Ishikawa (cell line): ENCODE measurements around the gene KRT81.

Experiments used
- CEBPB ChIP-seq: IDR thresholded peaks from 2 replicates; pipeline ENCODE4 v1.6.1; 2012
- CREB1 ChIP-seq: IDR thresholded peaks from 2 replicates; pipeline ENCODE4 v1.6.1; 2012; ENCODE audit warnings: low read depth
- EGR1 ChIP-seq: IDR thresholded peaks from 2 replicates; pipeline ENCODE4 v1.6.1; 2012
- EP300 ChIP-seq: IDR thresholded peaks from 2 replicates; pipeline ENCODE4 v1.6.1; 2012; ENCODE audit warnings: borderline replicate concordance
- FOXM1 ChIP-seq: IDR thresholded peaks from 2 replicates; pipeline ENCODE4 v1.6.1; 2012; ENCODE audit warnings: low read depth, borderline replicate concordance
- NFIC ChIP-seq: IDR thresholded peaks from 2 replicates; pipeline ENCODE4 v1.6.1; 2012
- RAD21 ChIP-seq: IDR thresholded peaks from 2 replicates; pipeline ENCODE4 v1.6.1; 2012; ENCODE audit warnings: low read depth
- TAF1 ChIP-seq: IDR thresholded peaks from 2 replicates; pipeline ENCODE4 v1.6.1; 2012; ENCODE audit warnings: low read depth, mild to moderate bottlenecking
- TCF12 ChIP-seq: IDR thresholded peaks from 2 replicates; pipeline ENCODE4 v1.6.1; 2012; ENCODE audit warnings: low read depth
- TEAD4 ChIP-seq: IDR thresholded peaks from 2 replicates; pipeline ENCODE4 v1.6.1; 2012
- YY1 ChIP-seq: IDR thresholded peaks from 2 replicates; pipeline ENCODE4 v1.6.1; 2012; ENCODE audit warnings: low read depth
- ZBTB7A ChIP-seq: IDR thresholded peaks from 2 replicates; pipeline ENCODE4 v1.6.1; 2012; ENCODE audit warnings: low read depth
- TF ChIP-seq, protein P1 (sequence below): IDR thresholded peaks from 2 replicates; pipeline ENCODE4 v1.6.1; 2012
- TF ChIP-seq, protein P2 (sequence below): IDR thresholded peaks from 2 replicates; pipeline ENCODE4 v1.6.1; 2012; ENCODE audit warnings: low read depth, mild to moderate bottlenecking
- TF ChIP-seq, protein P3 (sequence below): IDR thresholded peaks from 2 replicates; pipeline ENCODE4 v1.6.1; 2012

The KRT81 gene

DNA sequence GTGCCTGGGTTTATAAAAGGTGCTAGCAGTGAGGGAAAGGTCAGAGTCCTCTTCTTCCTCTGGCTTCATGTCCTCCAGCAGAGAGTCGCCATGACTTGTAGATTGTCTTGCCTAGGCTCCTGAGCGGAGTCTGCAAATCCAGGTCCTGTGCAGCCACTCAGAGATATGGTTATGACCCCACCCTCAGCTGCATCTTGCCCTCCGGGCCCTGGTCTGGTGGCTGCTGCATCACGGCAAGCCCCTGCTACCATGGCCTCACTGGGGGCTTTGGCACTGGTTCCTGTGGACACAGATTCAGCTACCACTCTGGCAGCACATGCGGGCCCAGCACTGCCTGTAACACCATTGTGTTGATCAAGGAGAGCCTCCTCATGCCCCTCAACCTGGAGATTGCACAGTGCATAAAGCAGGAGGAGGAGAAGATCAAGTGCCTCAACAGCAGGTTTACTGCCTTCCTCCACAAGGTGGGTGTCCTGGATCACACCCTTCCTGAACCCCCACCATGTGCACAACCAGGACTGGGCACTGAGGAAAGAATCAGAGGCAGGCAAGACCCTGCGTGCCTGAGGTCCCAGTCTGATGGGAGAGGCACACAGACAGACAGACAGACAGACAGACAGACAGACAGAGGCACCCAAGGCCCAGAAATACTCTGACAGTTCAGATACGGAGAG, 27.4 kb downstream of the KRT81 start:
- TF ChIP-seq ZBTB7A (no peak), CREB1 (no peak), RAD21 (no peak), TAF1 (no peak; the same call in 1 of the 2 replicates), NFIC (no peak), EGR1 (no peak), TCF12 (no peak), EP300 (no peak), YY1 (no peak), FOXM1 (no peak), CEBPB (no peak), TEAD4 (no peak)
- TF ChIP-seq, protein P1, sequence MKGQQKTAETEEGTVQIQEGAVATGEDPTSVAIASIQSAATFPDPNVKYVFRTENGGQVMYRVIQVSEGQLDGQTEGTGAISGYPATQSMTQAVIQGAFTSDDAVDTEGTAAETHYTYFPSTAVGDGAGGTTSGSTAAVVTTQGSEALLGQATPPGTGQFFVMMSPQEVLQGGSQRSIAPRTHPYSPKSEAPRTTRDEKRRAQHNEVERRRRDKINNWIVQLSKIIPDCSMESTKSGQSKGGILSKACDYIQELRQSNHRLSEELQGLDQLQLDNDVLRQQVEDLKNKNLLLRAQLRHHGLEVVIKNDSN = no peak
- TF ChIP-seq, protein P2, sequence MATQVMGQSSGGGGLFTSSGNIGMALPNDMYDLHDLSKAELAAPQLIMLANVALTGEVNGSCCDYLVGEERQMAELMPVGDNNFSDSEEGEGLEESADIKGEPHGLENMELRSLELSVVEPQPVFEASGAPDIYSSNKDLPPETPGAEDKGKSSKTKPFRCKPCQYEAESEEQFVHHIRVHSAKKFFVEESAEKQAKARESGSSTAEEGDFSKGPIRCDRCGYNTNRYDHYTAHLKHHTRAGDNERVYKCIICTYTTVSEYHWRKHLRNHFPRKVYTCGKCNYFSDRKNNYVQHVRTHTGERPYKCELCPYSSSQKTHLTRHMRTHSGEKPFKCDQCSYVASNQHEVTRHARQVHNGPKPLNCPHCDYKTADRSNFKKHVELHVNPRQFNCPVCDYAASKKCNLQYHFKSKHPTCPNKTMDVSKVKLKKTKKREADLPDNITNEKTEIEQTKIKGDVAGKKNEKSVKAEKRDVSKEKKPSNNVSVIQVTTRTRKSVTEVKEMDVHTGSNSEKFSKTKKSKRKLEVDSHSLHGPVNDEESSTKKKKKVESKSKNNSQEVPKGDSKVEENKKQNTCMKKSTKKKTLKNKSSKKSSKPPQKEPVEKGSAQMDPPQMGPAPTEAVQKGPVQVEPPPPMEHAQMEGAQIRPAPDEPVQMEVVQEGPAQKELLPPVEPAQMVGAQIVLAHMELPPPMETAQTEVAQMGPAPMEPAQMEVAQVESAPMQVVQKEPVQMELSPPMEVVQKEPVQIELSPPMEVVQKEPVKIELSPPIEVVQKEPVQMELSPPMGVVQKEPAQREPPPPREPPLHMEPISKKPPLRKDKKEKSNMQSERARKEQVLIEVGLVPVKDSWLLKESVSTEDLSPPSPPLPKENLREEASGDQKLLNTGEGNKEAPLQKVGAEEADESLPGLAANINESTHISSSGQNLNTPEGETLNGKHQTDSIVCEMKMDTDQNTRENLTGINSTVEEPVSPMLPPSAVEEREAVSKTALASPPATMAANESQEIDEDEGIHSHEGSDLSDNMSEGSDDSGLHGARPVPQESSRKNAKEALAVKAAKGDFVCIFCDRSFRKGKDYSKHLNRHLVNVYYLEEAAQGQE = no peak

DNA sequence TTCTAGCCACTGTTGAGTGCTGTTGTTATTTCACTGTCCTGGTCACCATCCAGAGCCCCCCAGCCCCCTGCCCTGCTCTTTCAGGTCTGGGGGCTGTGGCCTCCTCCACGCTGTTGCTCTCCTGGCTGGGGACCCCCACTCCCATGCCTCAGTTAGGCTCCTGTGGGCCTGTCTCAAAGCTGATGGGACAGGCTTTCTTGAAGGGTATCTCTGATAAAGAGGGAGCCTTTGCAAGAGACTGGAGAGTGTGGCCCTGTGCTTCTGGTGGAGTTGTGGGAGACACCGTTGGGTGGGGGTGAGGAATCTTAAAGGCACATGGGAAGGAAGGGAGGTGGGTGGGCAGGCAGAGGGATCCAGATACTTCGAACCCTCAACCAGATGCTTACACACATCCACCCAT, 29.0 kb downstream of the KRT81 start:
- TF ChIP-seq TCF12 = no peak
- no peak for TF ChIP-seq TAF1
- TF ChIP-seq, protein P2 = no peak
- no peak for TF ChIP-seq EP300
- no peak for TF ChIP-seq ZBTB7A
- TF ChIP-seq, protein P1 = no peak
- TF ChIP-seq FOXM1 = no peak

DNA sequence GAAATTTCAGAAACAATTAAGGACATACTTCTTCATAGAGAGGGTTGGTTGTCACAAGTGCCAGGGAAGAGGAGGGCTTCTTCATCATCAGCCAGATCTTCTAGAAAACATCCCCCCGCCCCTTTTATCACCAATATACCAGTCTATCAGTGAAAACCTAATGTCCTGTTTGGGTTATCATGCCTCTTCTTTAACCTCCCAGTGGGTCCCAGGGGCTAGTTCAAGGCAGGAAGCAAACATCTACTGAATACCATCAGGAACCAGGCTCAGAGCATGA, 30.2 kb downstream of the KRT81 start:
- TF ChIP-seq ZBTB7A (no peak), FOXM1 (no peak), YY1 (no peak), CREB1 (no peak), EP300 (no peak), EGR1 (no peak), RAD21 (no peak), TAF1 (no peak), NFIC (no peak), TEAD4 (no peak)
- TF ChIP-seq, protein P3, sequence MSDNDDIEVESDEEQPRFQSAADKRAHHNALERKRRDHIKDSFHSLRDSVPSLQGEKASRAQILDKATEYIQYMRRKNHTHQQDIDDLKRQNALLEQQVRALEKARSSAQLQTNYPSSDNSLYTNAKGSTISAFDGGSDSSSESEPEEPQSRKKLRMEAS = no peak
- TF ChIP-seq, protein P2 = no peak
- TF ChIP-seq, protein P1 = no peak

DNA sequence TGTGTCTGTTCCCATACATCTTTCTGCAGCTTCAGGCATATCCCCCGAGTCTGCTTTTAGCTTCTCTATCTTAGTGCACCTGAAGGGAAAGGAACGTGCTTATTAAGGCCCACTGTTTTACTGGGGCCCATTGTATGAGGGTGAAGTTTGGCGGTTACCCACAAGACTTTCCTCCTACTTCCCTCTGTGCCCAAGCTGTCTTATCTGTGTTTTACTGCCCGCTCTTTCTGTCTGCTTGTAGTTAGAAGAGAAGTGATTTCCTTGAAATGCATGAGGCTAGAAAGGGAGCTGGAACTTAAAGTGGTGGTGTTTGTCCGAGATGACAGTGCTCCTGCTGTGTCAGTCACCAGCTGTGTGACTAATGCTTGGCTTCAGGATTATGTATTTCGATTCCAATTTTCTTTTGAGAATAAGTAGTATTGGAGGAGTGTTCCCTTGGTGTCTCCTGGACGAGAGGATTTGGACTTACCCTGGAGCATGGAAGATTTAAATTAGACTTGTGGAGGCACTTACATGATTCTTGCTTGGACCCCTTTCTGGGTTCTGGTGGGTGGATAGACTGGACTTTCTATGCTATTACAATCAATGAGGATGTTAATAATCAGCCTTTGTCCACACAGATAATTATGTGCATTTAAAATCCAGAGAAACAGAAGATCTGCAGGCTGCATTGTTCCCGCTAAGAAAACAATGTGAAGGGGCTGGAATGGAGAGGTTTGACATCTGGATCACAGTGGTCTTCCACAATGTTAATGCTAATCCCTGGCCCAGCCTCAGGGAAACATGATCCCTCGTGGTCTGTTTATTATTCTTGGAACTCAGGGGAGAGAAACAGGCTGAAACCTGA, 30.8 kb downstream of the KRT81 start:
- TF ChIP-seq TAF1 = no peak
- TF ChIP-seq, protein P2 = no peak
- peak; percentile 58 for TF ChIP-seq TCF12
- TF ChIP-seq EP300 = peak; percentile 66; the same call in 1 of the 2 replicates
- TF ChIP-seq TEAD4 = peak; percentile 49
- TF ChIP-seq NFIC = peak; percentile 71
- TF ChIP-seq, protein P1 = no peak
- TF ChIP-seq RAD21 = peak; percentile 2; the same call in 1 of the 2 replicates
- TF ChIP-seq EGR1 = no peak
- TF ChIP-seq FOXM1 = no peak
